ENCODE measurements around the gene TBL2. TPM values are rescaled to one million over a fixed set of nuclear protein-coding genes. Genes with fewer than 3 reads are reported as not detected.
A peak's percentile ranks its signal among the peaks of the same experiment; 100 is the strongest.

Gene TBL2
- total RNA-seq, 4 donors from 2014 or later: 31.9 to 56.3 (median 46.2) TPM

DNA sequence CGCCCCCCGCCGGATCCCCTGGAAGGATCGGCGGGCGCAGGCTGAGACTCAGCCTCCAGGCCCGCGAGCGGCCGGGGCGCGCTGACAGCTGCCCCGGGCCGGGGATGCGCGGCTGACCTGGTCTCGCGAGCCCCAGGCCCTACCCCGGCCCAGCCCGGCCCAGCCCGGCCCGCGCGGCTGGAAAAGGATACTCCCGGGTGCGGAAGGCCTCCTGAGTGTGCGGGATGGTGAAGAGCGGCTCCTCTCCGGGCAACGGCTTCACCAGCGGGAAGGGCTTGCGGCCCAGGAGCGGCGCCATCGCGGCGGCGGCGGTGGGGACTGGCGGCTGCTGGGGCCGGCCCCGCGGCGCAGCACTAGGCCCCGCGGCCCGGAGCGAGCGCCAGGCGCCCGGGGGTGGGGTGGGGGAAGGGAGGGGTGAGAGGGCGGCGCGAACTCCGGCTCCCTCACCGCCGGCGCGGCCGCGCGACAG lies 56.7 kb downstream of the TBL2 start:
- H3K36me3 ChIP-seq: peaks cover 0 to 6% (median 0%) of the 10 kb centered on the region in 4 donors
- intact Hi-C loops (cut with DNase I; ENCODE audit: low total_unique reads) (loop anchor here (2.0 to 5.0 kb wide), 2 partner anchors 55 to 1061 kb away; no protein-coding TSS in a partner anchor), in situ Hi-C loops (cut with MboI; ENCODE audit: low pct_ligation_motif_present in 1 of 4, low pct_unique_long_range_greater_than_20kb in 1 of 4, low sequenced_read_pairs in 3 of 4) (no loop called here)
- peak overlapping the region; percentile 81 to 91 (median 87) for H3K4me3 ChIP-seq
- TF ChIP-seq POLR2AphosphoS5 (IDR thresholded peaks at IDR 0.05) (no peak), EP300 (IDR thresholded peaks at IDR 0.05; ENCODE audit: low read depth) (no peak), POLR2A (IDR thresholded peaks at IDR 0.05) (no peak)
- TF ChIP-seq, protein P1, sequence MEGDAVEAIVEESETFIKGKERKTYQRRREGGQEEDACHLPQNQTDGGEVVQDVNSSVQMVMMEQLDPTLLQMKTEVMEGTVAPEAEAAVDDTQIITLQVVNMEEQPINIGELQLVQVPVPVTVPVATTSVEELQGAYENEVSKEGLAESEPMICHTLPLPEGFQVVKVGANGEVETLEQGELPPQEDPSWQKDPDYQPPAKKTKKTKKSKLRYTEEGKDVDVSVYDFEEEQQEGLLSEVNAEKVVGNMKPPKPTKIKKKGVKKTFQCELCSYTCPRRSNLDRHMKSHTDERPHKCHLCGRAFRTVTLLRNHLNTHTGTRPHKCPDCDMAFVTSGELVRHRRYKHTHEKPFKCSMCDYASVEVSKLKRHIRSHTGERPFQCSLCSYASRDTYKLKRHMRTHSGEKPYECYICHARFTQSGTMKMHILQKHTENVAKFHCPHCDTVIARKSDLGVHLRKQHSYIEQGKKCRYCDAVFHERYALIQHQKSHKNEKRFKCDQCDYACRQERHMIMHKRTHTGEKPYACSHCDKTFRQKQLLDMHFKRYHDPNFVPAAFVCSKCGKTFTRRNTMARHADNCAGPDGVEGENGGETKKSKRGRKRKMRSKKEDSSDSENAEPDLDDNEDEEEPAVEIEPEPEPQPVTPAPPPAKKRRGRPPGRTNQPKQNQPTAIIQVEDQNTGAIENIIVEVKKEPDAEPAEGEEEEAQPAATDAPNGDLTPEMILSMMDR (IDR thresholded peaks at IDR 0.05): no peak
- H3K9me3 ChIP-seq: no peaks in the 10 kb centered on the region
- WGBS, 2 donors (ENCODE audit: low coverage in 1 of 2): 1% methylated on average over 21 of the region's 62 CpGs; no CpG with 5 or more reads in 1 of the 2 donors
- H3K27ac ChIP-seq: peak overlapping the region; percentile 91 to 97 (median 97)
- no peaks in the 10 kb centered on the region for H3K27me3 ChIP-seq
- no peak for DNase-seq
- H3K4me1 ChIP-seq: peaks cover 10 to 47% (median 30%) of the 10 kb centered on the region in 4 donors

DNA sequence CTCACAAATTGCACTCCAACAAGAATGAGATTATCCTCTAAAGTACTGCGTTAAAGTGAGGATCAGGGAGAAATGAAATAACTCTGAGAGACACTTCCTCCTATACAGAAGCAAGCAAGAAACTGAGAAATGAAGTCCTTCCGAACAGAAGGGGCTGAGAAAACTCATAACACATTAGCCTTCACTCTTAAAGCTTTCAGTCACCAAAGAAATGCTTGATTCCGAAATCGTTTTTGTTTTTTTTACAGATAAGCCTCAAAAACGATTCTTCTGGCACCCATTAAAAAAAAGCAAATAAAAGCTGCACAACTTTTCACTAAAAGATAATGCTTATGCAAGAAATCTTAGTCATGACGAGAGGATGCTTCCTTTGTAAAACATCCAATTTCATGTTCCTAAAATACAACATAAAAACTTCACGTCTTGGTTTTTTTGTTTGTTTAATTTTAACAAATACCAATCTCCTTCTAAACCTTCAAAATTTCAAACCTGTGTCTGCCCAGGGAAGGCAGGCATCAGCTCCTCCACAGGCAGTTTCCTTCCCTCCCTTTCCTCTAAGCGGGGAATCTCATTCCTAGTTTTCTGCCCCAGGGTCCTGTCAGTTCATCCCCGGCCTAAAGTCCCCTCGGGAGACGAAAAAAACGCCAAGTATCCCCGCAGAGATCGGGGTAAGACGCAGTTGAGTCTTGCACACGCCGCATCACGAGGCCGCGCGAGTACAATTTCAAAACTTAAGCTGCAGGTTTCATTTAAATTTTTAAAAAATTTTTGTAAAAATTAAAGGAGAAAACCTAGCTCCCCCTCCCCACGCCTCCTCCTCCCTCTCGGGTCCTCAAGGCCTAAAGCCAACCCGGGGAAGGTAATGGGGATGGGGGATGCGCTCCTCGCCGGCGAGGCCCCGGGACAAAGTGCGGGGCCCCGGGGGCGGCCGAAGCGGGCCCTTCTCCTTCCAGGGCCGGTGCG lies 57.4 kb downstream of the TBL2 start:
- peaks cover 0 to 6% (median under 1%) of the 10 kb centered on the region in 4 donors for H3K36me3 ChIP-seq
- intact Hi-C loops (cut with DNase I; ENCODE audit: low total_unique reads) (loop anchor here (5.0 kb wide), 1 partner anchor 1061 kb away; no protein-coding TSS in a partner anchor), in situ Hi-C loops (cut with MboI; ENCODE audit: low pct_ligation_motif_present in 1 of 4, low pct_unique_long_range_greater_than_20kb in 1 of 4, low sequenced_read_pairs in 3 of 4) (no loop called here)
- no peaks in the 10 kb centered on the region for H3K9me3 ChIP-seq
- no peak for DNase-seq
- peak overlapping the region; percentile 91 to 97 (median 97) for H3K27ac ChIP-seq
- H3K4me3 ChIP-seq: peak overlapping the region; percentile 81 to 91 (median 87)
- H3K4me1 ChIP-seq: peaks cover 10 to 44% (median 30%) of the 10 kb centered on the region in 4 donors
- 0% methylated on average over 15 to 36 of the region's 36 CpGs for WGBS, 2 donors (ENCODE audit: low coverage in 1 of 2)
- TF ChIP-seq POLR2AphosphoS5 (IDR thresholded peaks at IDR 0.05): no peak
- no peak for TF ChIP-seq POLR2A (IDR thresholded peaks at IDR 0.05)
- TF ChIP-seq, protein P1 (IDR thresholded peaks at IDR 0.05): no peak
- TF ChIP-seq EP300 (IDR thresholded peaks at IDR 0.05; ENCODE audit: low read depth): no peak
- H3K27me3 ChIP-seq: no peaks in the 10 kb centered on the region

DNA sequence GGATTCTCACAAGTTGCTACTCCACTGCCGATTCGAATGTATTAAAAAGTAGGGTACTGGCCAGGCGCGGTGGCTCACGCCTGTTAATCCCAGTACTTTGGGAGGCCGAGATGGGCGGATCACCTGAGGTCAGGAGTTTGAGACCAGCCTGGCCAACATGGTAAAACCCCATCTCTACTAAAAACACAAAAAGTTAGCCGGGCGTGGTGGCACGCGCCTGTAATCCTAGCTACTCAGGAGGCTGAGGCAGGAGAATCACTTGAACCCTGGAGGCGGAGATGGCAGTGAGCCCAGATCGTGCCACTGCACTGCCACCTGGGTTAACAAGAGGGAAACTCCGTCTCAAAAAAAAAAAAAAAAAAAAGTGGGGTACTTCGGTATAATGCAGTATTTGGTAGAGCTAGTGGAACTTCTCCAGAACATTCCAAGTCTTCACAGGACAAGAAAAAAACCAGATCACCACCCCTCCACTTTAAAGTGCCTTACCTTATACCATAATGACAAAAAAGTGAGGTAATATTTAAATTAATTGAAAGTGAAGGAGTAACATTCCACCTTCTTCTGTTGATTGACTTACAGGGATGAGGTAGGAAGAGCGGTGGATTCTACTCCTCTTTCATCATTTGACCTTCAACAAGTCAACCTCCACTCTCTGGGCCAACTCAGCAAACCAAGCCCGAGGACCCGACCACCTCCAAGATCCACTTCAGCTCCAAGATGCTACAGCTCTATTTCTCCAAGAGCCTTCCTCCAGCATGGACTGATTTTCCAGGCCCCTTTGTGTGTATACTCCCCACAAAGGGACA lies 58.3 kb downstream of the TBL2 start:
- Histone ChIP-seq H3K36me3 (peaks cover 0 to 14% (median 3%) of the 10 kb centered on the region in 4 donors), H3K9me3 (no peaks in the 10 kb centered on the region), H3K4me1 (peaks cover 10 to 40% (median 30%) of the 10 kb centered on the region in 4 donors), H3K27me3 (no peaks in the 10 kb centered on the region), H3K4me3 (peak overlapping the region in 3 of 4 donors; percentile 81 to 91 (median 85)), H3K27ac (peak overlapping the region; percentile 91 to 97 (median 97))
- DNase-seq: peak; percentile 12
- intact Hi-C loops (cut with DNase I; ENCODE audit: low total_unique reads): loop anchor here (5.0 kb wide), 1 partner anchor 1062 kb away; no protein-coding TSS in a partner anchor
- WGBS, 2 donors (ENCODE audit: low coverage in 1 of 2): 60 to 67% methylated on average over 12 to 18 of the region's 18 CpGs
- in situ Hi-C loops (cut with MboI; ENCODE audit: low pct_ligation_motif_present in 1 of 4, low pct_unique_long_range_greater_than_20kb in 1 of 4, low sequenced_read_pairs in 3 of 4): no loop called here
- no peak for TF ChIP-seq POLR2AphosphoS5 (IDR thresholded peaks at IDR 0.05)
- TF ChIP-seq, protein P1 (IDR thresholded peaks at IDR 0.05): no peak
- TF ChIP-seq EP300 (IDR thresholded peaks at IDR 0.05; ENCODE audit: low read depth): no peak
- TF ChIP-seq POLR2A (IDR thresholded peaks at IDR 0.05): no peak
